Endothelial cell of umbilical vein (primary cell): ENCODE results near the gene DNASE2. TPM values are rescaled to one million over a fixed set of nuclear protein-coding genes. Genes with fewer than 3 reads are reported as not detected.

Source experiments
- BruUV-seq: library from RNA; stranded (reverse); fragments of 400-500 nt; replicated peaks from 2 replicates; lab custom pipeline; 2021; lab: Mats Ljungman, UMichigan
- CTCF ChIA-PET: fragments of 300-600, 350-600 bp; sonication (Branson Sonifier 250); formaldehyde crosslinking; loops from one replicate; lab custom pipeline; 2021; ENCODE audit warnings: antibody characterized with exemption, inconsistent platforms; lab: Charles Lee
- POLR2A ChIA-PET: fragments of 300-600, 350-600 bp; sonication (Branson Sonifier 250); formaldehyde crosslinking; loops from one replicate; lab custom pipeline; 2021; ENCODE audit warnings: antibody characterized with exemption, inconsistent platforms; lab: Charles Lee
- DNase-seq: peaks from one replicate; pipeline ENCODE4 v3.0.0-alpha.2; 2011; ENCODE audit warnings: low read depth, low spot score
- FAIRE-seq: peaks from 2 replicates; lab custom pipeline; 2011; peaks lifted over from hg19 to GRCh38; lab: Jason Lieb, UNC
- H2AFZ ChIP-seq: 2 replicates; pipeline ENCODE4 v1.6.0; 2012; ENCODE audit warnings: low read depth, low read length, control low read depth, inconsistent platforms
- H3K27ac ChIP-seq: 2 replicates; pipeline ENCODE4 v1.5.1; 2011; ENCODE audit warnings: low read depth, mild to moderate bottlenecking, control low read depth, low read length, moderate library complexity; ENCODE audit not compliant: insufficient read depth
- H3K27me3 ChIP-seq, 2 experiments: 2 replicates each; pipeline versions ENCODE4 v1.6.0 to v1.6.1; 2011; ENCODE audit warnings: low read length in 2 of 2, mixed read lengths in 1 of 2; ENCODE audit not compliant: control insufficient read depth in 2 of 2, insufficient read depth in 2 of 2
- H3K36me3 ChIP-seq, 2 experiments: 2 replicates in 1 of 2; 3 replicates in 1 of 2; pipeline ENCODE4 v1.5.1; 2011; ENCODE audit warnings: low read length in 2 of 2, mild to moderate bottlenecking in 1 of 2, moderate library complexity in 1 of 2; ENCODE audit not compliant: control insufficient read depth in 2 of 2, insufficient read depth in 2 of 2; ENCODE audit errors: extremely low read depth in 1 of 2
- H3K4me1 ChIP-seq: 3 replicates; pipeline ENCODE4 v1.5.1; 2011; ENCODE audit warnings: mild to moderate bottlenecking, low read length; ENCODE audit not compliant: control insufficient read depth, insufficient read depth; ENCODE audit errors: extremely low read depth
- H3K4me2 ChIP-seq: 2 replicates; pipeline ENCODE4 v1.6.1; 2011; ENCODE audit warnings: low read length, control low read depth, mixed read lengths; ENCODE audit not compliant: insufficient read depth
- H3K4me3 ChIP-seq, 3 experiments: fragments of 200-600 bp in 1 of 3; sonication (generic), shearing (Covaris generic) in 1 of 3; replicated peaks in 1 of 3; 2 replicates each; pipeline ENCODE4 v1.5.1; 2011 to 2016; ENCODE audit warnings: control low read depth in 3 of 3, low read length in 3 of 3, mild to moderate bottlenecking in 2 of 3, inconsistent platforms in 1 of 3, low read depth in 1 of 3, moderate library complexity in 1 of 3; ENCODE audit not compliant: insufficient read depth in 1 of 3
- H3K79me2 ChIP-seq: 2 replicates; pipeline ENCODE4 v1.6.0; 2012; ENCODE audit warnings: low read length, inconsistent platforms; ENCODE audit not compliant: control insufficient read depth, insufficient read depth
- H3K9ac ChIP-seq: replicated peaks from 2 replicates; pipeline ENCODE3; 2011; ENCODE audit warnings: low read length, control low read depth; ENCODE audit not compliant: insufficient read depth; ENCODE audit errors: extremely low read depth
- H3K9me1 ChIP-seq: replicated peaks from 3 replicates; pipeline ENCODE4 v1.6.0; 2011; ENCODE audit warnings: mild to moderate bottlenecking, low read length; ENCODE audit not compliant: control insufficient read depth, insufficient read depth; ENCODE audit errors: extremely low read depth
- H3K9me3 ChIP-seq: replicated peaks from 2 replicates; pipeline ENCODE4 v1.5.1; 2012; ENCODE audit warnings: low read length, inconsistent platforms; ENCODE audit not compliant: control insufficient read depth, insufficient read depth
- H4K20me1 ChIP-seq: replicated peaks from 2 replicates; pipeline ENCODE3; 2011; ENCODE audit warnings: mild to moderate bottlenecking, low read length; ENCODE audit not compliant: control insufficient read depth, insufficient read depth; ENCODE audit errors: extremely low read depth
- CTCF ChIP-seq, 2 donors: IDR thresholded peaks; 1 replicate in 1 of 2; 2 replicates in 1 of 2; pipeline ENCODE4 v1.5.1; 2011; ENCODE audit warnings: low read length in 2 of 2, mild to moderate bottlenecking in 2 of 2, moderate library complexity in 2 of 2, control low read depth in 1 of 2, inconsistent platforms in 1 of 2, low read depth in 1 of 2; ENCODE audit not compliant: insufficient read depth in 1 of 2; ENCODE audit errors: extremely low read depth in 1 of 2
- EZH2 ChIP-seq: IDR thresholded peaks from 2 replicates; pipeline ENCODE4 v1.6.1; 2012; ENCODE audit warnings: borderline replicate concordance, low read depth, mild to moderate bottlenecking, moderate library complexity, low read length, inconsistent platforms; ENCODE audit not compliant: severe bottlenecking
- FOS ChIP-seq: IDR thresholded peaks from 2 replicates; pipeline ENCODE4 v1.6.1; 2011; ENCODE audit warnings: mild to moderate bottlenecking, low read length, moderate library complexity, borderline replicate concordance; ENCODE audit not compliant: insufficient read depth
- GATA2 ChIP-seq: IDR thresholded peaks from 2 replicates; pipeline ENCODE4 v1.7.0; 2011; ENCODE audit warnings: low read depth, mild to moderate bottlenecking, moderate library complexity, mixed read lengths, low read length; ENCODE audit not compliant: insufficient read length, insufficient read depth
- JUN ChIP-seq: IDR thresholded peaks from 2 replicates; pipeline ENCODE4 v1.6.1; 2011; ENCODE audit warnings: borderline replicate concordance, low read depth; ENCODE audit not compliant: insufficient read length, insufficient read depth
- MAX ChIP-seq: IDR thresholded peaks from 2 replicates; pipeline ENCODE4 v1.6.1; 2011; ENCODE audit not compliant: insufficient read depth, insufficient read length
- MYC ChIP-seq: IDR thresholded peaks from one replicate; pipeline ENCODE4 v1.6.1; 2011; ENCODE audit warnings: mild to moderate bottlenecking, low read depth, low read length
- POLR2A ChIP-seq: IDR thresholded peaks from 2 replicates; pipeline ENCODE4 v1.6.1; 2012; ENCODE audit warnings: low read depth, mild to moderate bottlenecking, control low read depth, low read length
- POLR2AphosphoS5 ChIP-seq: IDR thresholded peaks from 2 replicates; pipeline ENCODE4 v1.6.1; 2012; ENCODE audit warnings: low read depth, mild to moderate bottlenecking, control low read depth, low read length, moderate library complexity; ENCODE audit not compliant: insufficient read depth
- dilution Hi-C: fragments of 300-500 bp; cut with MboI; formaldehyde crosslinking; loops from one replicate; pipeline ENCODE4 v1.15.0; 2019; ENCODE audit warnings: low sequenced_read_pairs; ENCODE audit not compliant: extremely low pct_ligation_motif_present
- intact Hi-C: fragments of 100-400 bp; cut with micrococcal nuclease; formaldehyde crosslinking; loops from one replicate; pipeline ENCODE4 v1.10.0; 2022
- polyA plus RNA-seq, 4 experiments: library from polyadenylated mRNA; depleted of rRNA in 3 of 4; stranded (reverse) in 3 of 4; unstranded in 1 of 4; fragments of >200 nt; gene quantifications; 2 replicates each; pipeline versions ENCODE4 v1.2.1 to v1.2.3, GENCODE V29; 2011 to 2012; ENCODE audit warnings: missing spikeins in 1 of 4
- total RNA-seq: library from RNA; stranded (reverse); gene quantifications from 2 replicates; pipeline ENCODE4 v1.2.3, GENCODE V29; 2021

DNASE2 gene
- total and polyA plus RNA-seq, 2 donors (not counting 3 experiments of a cell fraction or from before 2014, with no cell fraction given): 31.3 to 51.9 TPM

GRCh38 chr19:12899891-12900518, 18.8 kb upstream of the DNASE2 start:
- no peaks in the 10 kb centered on the region for H3K27me3 ChIP-seq
- H3K4me1 ChIP-seq: no peaks in the 10 kb centered on the region
- no peak for TF ChIP-seq MYC
- no peaks in the 10 kb centered on the region for H3K9me3 ChIP-seq
- H3K36me3 ChIP-seq: peaks cover 0 to 5% of the 10 kb centered on the region in 2 experiments
- DNase-seq (no peak), FAIRE-seq (no peak)
- H3K9ac ChIP-seq: no peak overlapping the region
- H3K9me1 ChIP-seq: no peaks in the 10 kb centered on the region
- POLR2A ChIA-PET: no interaction called here
- H4K20me1 ChIP-seq: no peaks in the 10 kb centered on the region
- BruUV-seq: no TSS peak
- no peak overlapping the region for H3K4me3 ChIP-seq
- dilution Hi-C loops: no loop called here
- H3K79me2 ChIP-seq: no peaks in the 10 kb centered on the region
- H3K4me2 ChIP-seq: no peak overlapping the region
- H3K27ac ChIP-seq: no peak overlapping the region
- intact Hi-C loops: no loop called here
- H2AFZ ChIP-seq: no peak overlapping the region
- CTCF ChIA-PET: interaction anchor here (1.0 kb wide), 1 partner anchor 15 kb away, joined by 3 read pairs; no protein-coding TSS in a partner anchor

GRCh38 chr19:12896460-12896859, 15.2 kb upstream of the DNASE2 start:
- ChIA-PET POLR2A (no interaction called here), CTCF (interaction anchor here (0.7 kb wide), 1 partner anchor 15 kb away, joined by 5 read pairs; no protein-coding TSS in a partner anchor)
- Histone ChIP-seq H2AFZ (no peak overlapping the region), H3K4me3 (no peak overlapping the region), H3K36me3 (peaks cover 0 to 5% of the 10 kb centered on the region in 2 experiments), H3K4me1 (peaks cover 6% of the 10 kb centered on the region), H3K9ac (no peak overlapping the region), H3K79me2 (no peaks in the 10 kb centered on the region), H4K20me1 (no peaks in the 10 kb centered on the region), H3K4me2 (no peak overlapping the region), H3K9me1 (no peaks in the 10 kb centered on the region), H3K27ac (no peak overlapping the region), H3K27me3 (no peaks in the 10 kb centered on the region), H3K9me3 (no peaks in the 10 kb centered on the region)
- FAIRE-seq (no peak), DNase-seq (no peak)
- dilution Hi-C loops: no loop called here
- intact Hi-C loops: no loop called here
- no TSS peak for BruUV-seq
- TF ChIP-seq GATA2: no peak
- no peak for TF ChIP-seq CTCF (IDR thresholded peaks at IDR 0.05; ENCODE audit: extremely low read depth in 1 of 2, insufficient read depth in 1 of 2, low read depth in 1 of 2, low read length in 2 of 2)
- no peak for TF ChIP-seq POLR2AphosphoS5
- no peak for TF ChIP-seq MYC
- TF ChIP-seq POLR2A: no peak
- no peak for TF ChIP-seq JUN
- no peak for TF ChIP-seq EZH2
- no peak for TF ChIP-seq FOS
- no peak for TF ChIP-seq MAX
